ENCODE results near the gene SUN5.

GRCh38 chr20:32970115-32970972 lies 33.9 kb downstream of the SUN5 start:
- no peak for TF ChIP-seq EGR1 (IDR thresholded peaks at IDR 0.05)
- TF ChIP-seq ZBTB7A (IDR thresholded peaks at IDR 0.05; ENCODE audit: low read depth): no peak
- TF ChIP-seq REST (IDR thresholded peaks at IDR 0.05; ENCODE audit: low read depth): no peak
- TF ChIP-seq EP300 (IDR thresholded peaks at IDR 0.05; ENCODE audit: borderline replicate concordance): no peak
- no peak for TF ChIP-seq CEBPB (IDR thresholded peaks at IDR 0.05)
- TF ChIP-seq USF1 (IDR thresholded peaks at IDR 0.05): no peak
- no peak for TF ChIP-seq NFIC (IDR thresholded peaks at IDR 0.05)

Measured in Ishikawa (cell line).